GM18519 (cell line): ENCODE data around the gene TMPRSS4.

Experiments used
- ATAC-seq: cut with Tn5 transposase; IDR thresholded peaks from one replicate; pipeline ENCODE4 v1.9.1; 2021; ENCODE audit warnings: mild to moderate bottlenecking, moderate library complexity; ENCODE audit not compliant: unreplicated experiment, low FRiP score

The TMPRSS4 gene

DNA sequence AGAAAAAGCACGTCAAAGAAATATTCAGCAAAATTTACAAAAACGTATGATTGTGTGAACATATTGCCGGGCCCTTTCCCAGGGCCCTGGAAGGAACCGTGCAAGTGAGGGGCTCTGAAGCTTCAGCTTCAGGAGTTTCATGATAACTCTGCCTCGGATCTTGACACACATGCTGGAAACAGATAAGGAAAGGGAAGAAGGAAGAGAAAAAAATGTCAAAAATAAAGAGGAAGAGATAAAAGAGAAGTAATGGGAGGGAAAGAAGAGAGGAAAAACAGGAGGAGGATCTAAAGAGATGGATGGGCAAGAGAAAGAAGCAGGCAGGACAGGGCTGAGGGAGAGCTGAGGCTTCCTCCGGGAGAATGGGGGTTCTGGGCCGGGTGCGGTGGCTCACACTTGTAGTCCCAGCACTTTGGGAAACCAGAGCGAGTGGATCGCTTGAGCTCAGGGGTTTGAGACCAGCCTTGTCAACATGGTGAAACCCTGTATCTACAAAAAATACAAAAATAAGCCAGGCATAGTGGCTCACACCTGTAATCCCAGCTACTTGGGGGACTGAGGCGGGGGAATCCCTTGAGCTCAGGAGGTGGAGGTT lies 2.7 kb upstream of the TMPRSS4 start:
- ATAC-seq: no peak

DNA sequence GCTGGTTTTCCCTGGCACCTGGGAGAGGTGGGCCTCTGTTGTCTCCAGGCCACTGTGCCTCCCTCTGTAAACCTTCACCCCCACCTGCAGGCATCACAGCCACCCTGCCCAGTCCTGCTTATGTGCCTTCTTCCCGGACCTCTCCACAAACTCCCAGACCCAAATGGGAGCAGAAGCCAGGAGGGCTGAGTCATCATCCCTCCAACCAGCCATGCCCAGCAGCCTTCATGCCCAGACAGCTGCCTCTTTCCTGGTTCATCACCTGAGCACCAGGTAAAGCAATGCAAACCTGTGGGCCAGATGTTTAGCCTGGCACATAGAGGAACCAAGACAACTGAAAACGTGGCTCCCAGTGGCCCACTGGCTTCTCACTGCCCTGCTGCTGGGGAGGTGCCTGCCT lies 2.1 kb upstream of the TMPRSS4 start:
- ATAC-seq: no peak

DNA sequence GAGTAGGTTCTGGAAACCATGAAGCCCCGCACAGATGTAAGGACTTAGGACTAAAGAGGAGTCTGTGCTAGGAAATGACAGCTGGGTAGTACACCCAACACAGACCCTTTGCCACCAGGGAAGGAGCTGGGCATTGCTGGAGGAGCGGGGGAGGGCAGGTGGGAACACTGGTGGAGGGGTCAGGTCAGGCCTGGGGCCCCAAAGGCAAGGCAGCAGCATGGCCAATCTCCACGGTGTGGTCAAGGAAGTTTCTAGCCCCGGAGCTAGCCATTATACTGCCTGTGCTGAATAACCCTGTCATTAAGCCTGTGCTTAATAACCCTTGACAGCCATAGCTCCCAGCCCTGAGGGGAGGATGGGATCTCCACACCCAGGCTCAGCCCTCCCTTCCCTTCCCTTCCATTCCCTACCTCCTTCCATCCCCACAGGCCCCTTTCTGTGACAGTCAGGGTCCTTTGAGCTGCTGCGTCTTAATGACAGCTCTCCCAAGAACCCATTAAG lies 2.1 kb downstream of the TMPRSS4 start:
- no peak for ATAC-seq

DNA sequence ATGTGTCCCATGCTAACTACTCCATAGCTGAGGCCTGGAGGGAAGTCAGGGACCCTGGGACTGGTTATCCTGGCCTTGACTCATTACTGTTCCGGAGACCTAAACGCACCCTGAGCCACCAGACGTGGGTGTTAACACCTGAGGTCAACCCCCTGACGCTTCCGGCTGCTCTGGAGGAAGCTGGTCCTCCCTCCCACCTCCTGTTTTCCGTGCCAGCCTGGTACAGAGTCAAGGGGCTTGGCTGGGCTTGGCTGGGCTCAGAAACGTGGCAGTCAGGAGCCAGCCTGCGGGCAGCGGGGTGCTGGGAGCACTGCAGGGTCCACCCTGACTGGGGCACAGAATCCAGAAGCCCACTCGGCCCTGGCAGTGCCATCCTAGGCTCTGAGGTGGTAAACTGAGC lies 2.6 kb downstream of the TMPRSS4 start:
- ATAC-seq: no peak

DNA sequence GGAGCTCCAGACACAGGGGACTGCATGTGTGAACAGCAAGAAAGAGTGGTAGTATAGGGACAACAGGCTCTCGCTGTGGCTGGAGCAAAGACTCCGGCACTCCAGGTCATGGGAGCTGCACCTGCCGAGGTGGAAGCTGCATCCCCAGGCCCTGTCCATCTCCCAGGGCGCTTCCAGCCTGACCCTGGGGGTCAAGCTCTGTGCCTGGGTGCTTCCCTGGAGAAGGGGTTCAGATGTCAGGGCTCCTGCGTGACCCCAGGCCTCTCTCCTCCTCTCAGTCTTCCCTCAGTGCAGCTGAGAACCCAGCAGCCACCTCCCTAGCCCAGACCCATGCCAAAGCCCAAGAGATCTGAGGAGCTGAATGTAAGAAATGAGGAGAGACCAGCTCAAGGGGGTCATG lies 3.4 kb downstream of the TMPRSS4 start:
- no peak for ATAC-seq

DNA sequence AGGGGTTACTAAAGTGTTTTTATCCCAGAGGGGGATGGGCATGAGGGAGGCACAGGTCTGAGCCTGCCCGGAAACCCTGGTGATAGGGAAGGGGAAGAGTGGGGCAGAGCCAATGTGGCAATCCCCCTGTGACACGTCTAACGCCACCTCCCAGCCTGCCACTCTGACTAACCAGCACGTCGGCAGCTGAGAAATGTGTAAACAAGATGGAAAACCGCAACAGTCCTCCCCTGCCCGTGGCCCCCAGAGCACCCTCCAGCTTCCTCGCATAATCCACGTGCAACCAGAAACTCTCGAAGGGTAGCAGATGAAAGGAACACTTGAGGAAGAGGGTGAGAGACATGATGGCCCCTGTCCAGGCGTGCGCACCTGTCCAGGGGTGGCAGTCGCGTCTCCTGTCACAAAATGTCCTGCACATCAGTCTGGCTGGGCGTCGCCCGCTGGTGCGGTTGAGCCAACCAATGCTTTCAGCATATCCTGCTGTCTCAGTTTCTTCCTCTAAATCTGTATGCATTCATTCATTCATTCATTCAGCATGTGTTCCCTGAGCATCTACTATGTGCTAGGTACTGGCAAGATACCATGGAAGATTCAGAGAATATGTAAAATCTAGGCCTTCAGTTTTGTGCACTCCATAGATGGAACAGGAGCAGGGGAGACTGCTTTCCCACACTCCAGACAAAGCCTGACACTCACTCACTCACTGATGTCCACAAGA lies 4.5 kb downstream of the TMPRSS4 start:
- no peak for ATAC-seq

DNA sequence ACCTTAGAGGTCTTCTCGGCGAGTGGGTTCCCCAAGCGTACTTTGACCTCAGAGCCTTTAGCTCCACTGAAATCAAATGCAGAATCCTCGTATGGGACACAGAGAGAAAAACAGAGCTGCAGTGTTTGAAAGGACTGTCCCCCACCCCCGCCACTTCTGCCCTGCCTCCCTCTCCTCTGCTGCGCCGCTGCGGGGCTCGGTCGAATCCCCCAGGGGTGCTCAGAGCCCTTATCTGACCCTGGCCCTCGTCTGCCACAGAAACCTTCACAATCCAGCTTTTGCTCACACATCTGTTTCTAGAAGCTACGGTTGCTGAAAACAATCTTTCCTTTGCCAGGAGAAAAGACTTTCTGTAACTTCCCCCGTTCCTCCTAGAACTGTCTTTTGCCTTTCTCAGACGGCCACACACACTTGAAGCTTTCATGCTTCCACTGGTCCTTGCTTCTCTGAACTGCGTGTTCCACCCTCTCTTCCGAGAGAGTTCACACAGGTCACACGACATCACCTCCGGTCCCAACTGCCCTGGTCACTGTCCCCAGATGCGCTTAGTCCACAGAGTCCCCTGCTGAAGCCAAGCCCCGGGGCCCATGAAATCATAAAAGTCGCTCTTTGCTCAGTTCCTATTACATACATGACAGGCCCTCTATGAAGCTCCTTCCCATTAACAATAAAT lies 6.1 kb downstream of the TMPRSS4 start:
- ATAC-seq: no peak

DNA sequence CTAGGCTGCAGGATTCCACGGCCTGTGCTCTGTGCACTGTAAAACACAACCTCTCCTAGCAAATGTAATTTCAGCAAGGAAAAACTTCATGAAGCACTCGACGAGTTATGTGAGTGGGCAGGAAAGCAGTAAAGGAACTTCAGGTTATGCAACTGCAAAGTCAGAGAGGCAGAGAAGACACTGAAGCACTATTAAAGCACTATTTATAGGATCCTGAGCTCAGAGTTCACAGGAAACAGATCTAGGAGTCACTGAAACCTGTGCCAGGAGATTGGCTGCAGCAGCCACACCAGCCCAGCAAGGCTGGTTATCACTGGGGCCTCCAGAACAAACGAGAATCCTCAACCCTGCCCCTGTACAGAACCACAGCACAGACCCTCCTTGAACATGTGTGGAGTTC lies 7.4 kb downstream of the TMPRSS4 start:
- no peak for ATAC-seq

DNA sequence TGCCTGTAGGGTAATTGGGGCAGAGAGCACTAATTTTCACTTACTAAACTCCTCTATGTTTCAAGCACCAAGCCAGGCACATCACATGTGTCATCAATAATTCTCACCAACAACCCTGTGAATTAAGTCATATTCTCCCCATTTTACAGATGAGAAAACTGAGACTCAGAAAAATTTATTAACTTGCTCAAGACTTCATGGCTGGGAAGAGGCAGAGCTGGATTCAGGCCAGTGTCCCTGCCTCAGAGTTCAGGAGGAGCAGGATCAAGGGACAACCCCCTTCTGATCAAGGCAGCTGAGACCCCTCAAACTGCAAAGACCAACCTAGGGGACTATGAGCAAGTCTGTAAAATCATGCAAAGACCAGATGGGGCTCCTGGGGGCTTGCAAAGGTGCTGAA lies 7.8 kb downstream of the TMPRSS4 start:
- ATAC-seq: no peak

DNA sequence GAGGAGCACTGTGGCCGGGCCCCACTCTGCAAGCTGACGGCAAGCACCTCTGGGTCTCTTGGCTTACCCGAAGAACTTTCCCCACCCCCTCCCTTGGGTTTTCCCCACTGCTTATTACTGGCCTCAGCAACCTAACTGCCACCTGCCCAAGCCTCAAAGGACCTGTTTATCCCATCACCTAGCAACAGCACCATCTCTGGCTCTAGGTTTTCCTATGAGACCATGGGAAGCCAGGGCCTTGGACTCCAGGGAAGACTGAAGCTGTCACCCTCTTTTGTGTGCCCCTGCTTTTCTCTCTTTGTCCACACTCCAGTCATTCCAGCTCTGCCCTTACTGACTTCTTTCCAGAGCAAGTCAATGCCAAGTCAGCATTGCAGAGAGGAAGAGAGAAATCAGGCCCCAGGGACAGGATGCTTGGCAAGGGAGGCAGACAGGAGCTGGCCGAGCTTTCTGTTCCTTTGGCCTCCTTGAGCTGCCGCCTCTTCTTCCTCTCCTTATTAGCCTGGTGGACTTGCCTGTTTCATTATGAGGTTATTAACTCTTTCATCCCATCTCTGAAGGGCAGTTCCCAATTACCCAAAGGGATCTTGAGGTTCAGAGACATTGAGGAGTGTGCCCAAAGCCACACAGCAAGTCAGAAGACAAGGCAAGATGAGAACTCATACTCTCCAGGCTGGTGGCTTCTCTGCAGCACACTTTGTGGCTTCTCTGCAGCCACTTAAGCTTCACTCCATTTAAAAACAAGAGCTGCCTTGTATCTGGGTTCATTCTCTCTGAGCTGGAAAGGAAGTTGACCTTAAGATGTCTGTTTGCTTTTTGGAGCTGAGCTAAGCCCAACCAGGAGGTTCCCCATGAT lies 10.3 kb downstream of the TMPRSS4 start, which contains the start of gene SMIM35:
SMIM35 (minus strand) TSS at position 51 of the 856 bp plus-strand sequence. CDS start 206 bp downstream, outside the sequence.
- no peak for ATAC-seq

DNA sequence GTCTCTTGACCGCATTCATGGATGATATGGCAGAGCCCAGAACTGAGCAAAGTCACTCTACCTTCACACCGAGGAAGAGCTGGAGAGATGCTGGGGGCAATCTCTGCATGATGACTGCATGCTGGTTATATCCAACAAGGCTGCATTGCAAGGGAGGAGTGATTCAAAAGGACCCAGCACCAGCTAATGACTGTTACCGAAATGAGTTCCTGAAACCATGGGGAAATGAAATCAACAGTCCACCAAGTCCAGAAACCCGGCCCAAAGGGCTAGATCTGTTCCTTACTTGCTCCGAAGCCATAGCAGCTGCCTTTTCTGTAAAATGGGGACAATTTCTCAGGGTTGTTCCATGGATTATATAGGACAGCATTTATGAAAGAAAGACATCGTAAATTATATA lies 11.1 kb downstream of the TMPRSS4 start:
- ATAC-seq: no peak

DNA sequence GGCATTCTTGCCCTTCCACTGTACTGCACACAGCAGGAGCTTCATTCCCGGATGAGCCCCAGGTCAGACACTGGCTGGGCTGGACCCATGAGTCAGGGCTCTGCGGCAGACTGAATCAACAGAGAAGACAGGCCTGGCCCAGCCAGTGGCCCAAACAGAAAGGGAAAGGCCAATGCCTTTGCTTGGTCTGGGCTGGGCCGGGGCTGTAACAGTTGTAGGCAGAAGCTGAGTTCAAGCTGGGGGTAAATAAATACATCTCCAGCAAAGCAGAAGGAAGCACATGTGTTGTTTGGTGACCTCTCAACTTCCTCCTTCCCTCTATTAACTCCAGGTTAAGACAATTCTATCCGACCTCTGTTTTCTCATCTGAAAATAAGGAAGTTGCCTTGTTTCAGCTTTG lies 11.7 kb downstream of the TMPRSS4 start:
- no peak for ATAC-seq

DNA sequence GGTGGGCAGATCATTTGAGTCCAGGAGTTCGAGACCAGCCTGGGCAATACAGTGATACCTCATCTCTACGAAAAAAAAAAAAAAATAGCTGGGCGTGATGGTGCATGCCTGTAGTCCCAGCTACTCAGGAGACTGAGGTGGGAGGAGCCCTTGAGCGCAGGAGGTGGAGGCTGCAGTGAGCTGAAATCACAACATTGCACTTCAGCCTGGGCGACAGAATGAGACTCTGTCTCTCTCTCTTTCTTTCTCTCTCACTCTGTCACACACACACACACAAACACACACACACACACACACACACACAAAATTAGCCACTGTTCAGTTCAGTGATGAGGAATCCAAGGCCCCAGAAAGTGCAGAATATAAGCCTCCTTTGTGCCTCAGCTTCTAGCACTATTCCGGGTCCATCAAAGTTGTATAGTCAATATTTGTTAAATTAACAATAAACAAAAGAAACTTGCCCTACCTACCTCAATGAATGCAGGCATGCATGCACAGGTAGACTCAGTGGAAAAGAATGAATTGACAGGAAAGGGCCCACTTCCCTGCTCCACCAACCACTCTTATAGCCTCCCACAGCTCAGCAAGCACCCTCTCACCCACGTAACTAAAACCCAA lies 13.8 kb downstream of the TMPRSS4 start:
- no peak for ATAC-seq

DNA sequence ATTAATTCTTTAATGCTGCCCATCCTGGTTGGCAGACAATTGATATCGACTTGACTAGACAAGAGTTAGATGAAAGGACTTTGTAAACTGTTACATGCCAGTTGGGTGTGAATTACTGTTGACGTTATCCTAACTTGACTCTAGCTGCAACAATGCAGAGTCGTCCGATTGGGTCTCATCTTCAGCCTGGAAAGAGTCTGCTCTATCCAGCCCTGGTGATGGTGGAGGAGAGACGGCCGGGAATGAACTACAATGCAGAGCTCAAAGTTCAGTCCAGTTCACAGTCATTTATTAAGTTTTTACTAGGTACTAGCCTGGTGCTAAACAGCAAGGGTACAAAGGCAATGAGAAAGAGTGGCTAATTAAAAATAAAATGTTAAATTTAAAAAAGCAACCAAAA lies 14.8 kb downstream of the TMPRSS4 start:
- ATAC-seq: no peak

DNA sequence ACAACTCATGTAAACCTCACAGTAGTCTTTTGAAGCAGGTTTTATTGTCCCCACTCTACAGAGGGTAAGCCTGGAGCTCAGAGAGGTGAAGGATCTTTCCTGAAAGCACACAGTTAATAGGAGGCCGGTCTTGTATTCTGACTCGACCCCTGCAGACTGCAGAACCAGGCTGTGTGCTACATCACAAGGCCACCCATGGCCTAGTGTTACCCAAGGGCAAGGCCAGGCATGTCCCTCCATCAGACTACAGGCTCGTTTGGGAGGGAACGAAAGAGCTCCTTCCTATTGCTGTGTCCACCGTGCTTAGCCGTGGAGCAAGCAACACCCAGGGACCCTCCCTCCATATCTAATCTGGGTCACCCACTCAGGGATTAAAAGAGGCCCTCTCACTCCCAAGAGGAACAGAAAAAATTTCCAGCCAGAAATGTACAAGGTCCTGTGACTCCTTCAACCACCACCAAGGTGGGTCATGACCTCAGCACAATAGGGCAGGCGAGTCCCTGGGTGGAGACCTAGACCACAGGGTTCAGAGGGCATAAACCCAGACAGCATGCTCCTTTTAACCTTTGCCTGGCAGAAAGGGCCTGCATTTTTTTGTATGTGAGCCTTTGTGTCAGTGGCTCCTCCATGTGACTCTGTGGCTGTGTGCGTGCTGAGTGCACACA lies 16.2 kb downstream of the TMPRSS4 start:
- ATAC-seq: no peak

DNA sequence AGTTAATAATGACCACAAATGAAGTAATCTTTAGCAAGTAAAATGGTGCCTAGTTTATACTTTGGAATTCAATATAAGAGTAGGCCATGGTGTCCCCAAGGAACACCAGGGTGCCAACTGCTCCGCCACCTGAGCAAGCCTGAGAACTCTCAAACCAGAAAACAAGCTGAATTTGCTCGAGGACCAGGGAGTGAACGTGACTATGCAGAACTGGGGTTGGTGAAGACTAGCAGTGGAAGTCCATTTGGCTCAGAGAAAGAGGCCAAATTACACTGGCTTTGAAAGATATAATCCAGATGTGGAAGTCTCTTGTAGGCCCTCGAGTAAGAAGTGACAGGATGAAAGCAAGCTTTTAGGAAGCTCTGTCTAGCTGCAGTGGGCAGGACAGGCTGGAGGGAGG lies 18.6 kb downstream of the TMPRSS4 start:
- no peak for ATAC-seq

DNA sequence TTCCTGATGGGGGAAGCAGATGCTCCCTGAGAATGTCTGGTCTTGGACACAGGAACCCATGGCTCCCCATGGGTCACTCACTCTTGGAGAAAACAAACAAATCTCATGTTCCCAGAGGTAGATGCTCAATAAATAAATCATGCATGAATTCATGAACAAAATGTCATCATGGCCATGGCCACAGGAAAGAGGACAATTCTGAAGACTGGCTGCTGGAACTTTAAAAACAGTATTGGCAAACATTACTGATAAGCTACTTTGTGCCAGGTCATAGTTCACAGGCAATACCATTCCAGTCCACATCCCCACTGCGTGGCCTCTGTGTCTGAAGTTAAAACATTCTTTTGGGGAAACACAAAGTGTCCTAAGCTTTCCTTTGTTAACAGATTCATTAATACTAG lies 19.1 kb downstream of the TMPRSS4 start:
- ATAC-seq: no peak

DNA sequence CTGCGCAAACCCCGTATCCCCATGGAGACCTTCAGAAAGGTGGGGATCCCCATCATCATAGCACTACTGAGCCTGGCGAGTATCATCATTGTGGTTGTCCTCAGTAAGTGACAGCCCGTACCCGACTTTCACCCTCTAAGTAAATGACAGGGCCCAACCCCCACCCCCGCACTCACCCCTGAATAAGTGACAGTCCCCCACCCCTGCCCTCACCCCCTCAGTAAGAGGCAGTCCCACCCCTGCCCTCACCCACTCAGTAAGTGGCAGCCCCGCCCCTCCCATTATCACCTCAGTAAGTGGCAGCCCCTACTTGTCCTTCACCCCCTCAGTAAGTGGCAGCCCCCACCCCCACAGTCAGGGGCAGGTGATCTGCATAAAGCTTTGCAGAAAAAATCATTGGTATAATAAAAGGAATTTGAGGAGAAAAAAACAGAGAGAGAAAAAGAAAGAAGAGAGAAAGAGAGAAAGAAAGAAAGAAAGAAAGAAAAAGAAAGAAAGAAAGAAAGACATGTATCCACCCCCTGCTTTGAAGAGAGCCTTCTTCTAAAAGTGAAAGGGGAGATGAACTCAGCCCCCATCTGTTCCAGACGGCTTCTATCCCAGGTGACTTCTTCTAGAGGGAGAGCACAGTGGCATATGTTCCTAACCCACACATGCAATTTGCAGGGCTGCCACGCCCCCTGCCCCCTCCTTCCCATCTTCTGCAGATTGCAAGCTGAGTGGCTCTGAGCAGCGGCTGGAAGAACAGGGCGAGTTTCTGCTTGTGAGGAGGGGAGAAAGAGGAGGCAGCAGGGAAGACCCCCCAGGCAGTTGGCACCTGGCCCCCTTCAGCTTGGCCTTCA lies 22.3 kb downstream of the TMPRSS4 start:
- no peak for ATAC-seq
